Measurements from ENCODE around the gene FBXW12.
"Not testable (repeated sequence)": the region's sequence is repeated elsewhere in the genome, so short reads cannot be mapped to it uniquely, and the experiment has no call there.

The FBXW12 gene

GRCh38 chr3:48372862-48373435 is 930 bp downstream of the FBXW12 start:
- no peak for DNase-seq (ENCODE audit: low read depth)

- no peak for DNase-seq (ENCODE audit: low read depth)
Observed at GRCh38 chr3:48387634-48388033, 15.6 kb downstream of the FBXW12 start.

- DNase-seq (ENCODE audit: low read depth) = no peak
Observed at GRCh38 chr3:48388966-48389365, 16.9 kb downstream of the FBXW12 start.

- no peak for DNase-seq (ENCODE audit: low read depth)
Observed at GRCh38 chr3:48394391-48394790, 22.4 kb downstream of the FBXW12 start.

GRCh38 chr3:48395714-48396113 is 23.7 kb downstream of the FBXW12 start:
- no peak for DNase-seq (ENCODE audit: low read depth)

- DNase-seq (ENCODE audit: low read depth) = no peak
Observed at GRCh38 chr3:48397767-48398681, 26.0 kb downstream of the FBXW12 start.

GRCh38 chr3:48398701-48399386 is 26.8 kb downstream of the FBXW12 start:
- DNase-seq (ENCODE audit: low read depth) = no peak

- no peak for DNase-seq (ENCODE audit: low read depth)
Observed at GRCh38 chr3:48399387-48400172, 27.6 kb downstream of the FBXW12 start.

GRCh38 chr3:48400824-48401433 is 28.9 kb downstream of the FBXW12 start:
- DNase-seq (ENCODE audit: low read depth) = no peak

GRCh38 chr3:48401434-48401901 is 29.4 kb downstream of the FBXW12 start:
- not testable (repeated sequence) for DNase-seq (ENCODE audit: low read depth)

- peak; percentile 50 for DNase-seq (ENCODE audit: low read depth)
Observed at GRCh38 chr3:48402281-48402732, 30.3 kb downstream of the FBXW12 start.

- DNase-seq (ENCODE audit: low read depth) = no peak
Observed at GRCh38 chr3:48402907-48403306, 30.9 kb downstream of the FBXW12 start.

GRCh38 chr3:48403533-48404439 is 31.8 kb downstream of the FBXW12 start:
- no peak for DNase-seq (ENCODE audit: low read depth)

- DNase-seq (ENCODE audit: low read depth) = no peak
Observed at GRCh38 chr3:48404440-48405342, 32.7 kb downstream of the FBXW12 start.

GRCh38 chr3:48405343-48405881 is 33.4 kb downstream of the FBXW12 start:
- no peak for DNase-seq (ENCODE audit: low read depth)

- DNase-seq (ENCODE audit: low read depth) = no peak
Observed at GRCh38 chr3:48405971-48406370, 34.0 kb downstream of the FBXW12 start.

GRCh38 chr3:48406443-48407431 is 34.7 kb downstream of the FBXW12 start:
- no peak for DNase-seq (ENCODE audit: low read depth)
